ENCODE measurements around the gene PPP6R2. TPM values are rescaled to one million over a fixed set of nuclear protein-coding genes. Genes with fewer than 3 reads are reported as not detected.

Gene PPP6R2
- polyA plus RNA-seq, 1 donor, result 46.9 TPM

DNA sequence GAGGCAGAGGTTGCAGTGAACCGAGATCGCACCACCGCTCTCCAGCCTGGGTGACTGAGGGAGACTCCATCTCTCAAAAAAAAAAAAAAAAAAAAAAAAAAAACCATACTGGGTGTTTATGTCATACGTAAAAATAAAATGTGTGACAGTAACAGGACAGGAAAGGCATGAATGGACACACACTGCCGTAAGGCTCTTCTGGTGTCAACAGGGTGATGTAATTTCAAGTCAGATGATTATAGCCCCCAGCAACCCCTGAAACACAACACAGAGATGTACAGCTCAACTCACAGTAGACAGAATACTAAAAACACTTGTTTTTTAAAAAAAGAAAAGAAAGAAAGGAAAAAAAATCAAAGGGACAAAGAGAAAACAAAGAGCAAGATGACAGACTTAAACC lies 109.5 kb downstream of the PPP6R2 start:
- WGBS (ENCODE audit: insufficient coverage, low lambda C conversion rate), result 90% methylated on average over 3 of the region's 5 CpGs
- Histone ChIP-seq H3K27me3 (ENCODE audit: control insufficient read depth, insufficient read depth, low read length) (no peaks in the 10 kb centered on the region), H3K9me3 (ENCODE audit: control insufficient read depth, low read depth, low read length) (peaks cover 3% of the 10 kb centered on the region), H3K36me3 (ENCODE audit: control insufficient read depth, insufficient read depth, low read length) (peaks cover 75% of the 10 kb centered on the region), H3K4me3 (ENCODE audit: low read length) (no peak overlapping the region), H3K4me1 (ENCODE audit: control insufficient read depth, insufficient read depth, low read length) (no peaks in the 10 kb centered on the region), H3K27ac (ENCODE audit: low read length) (no peak overlapping the region)
- no peak for DNase-seq

DNA sequence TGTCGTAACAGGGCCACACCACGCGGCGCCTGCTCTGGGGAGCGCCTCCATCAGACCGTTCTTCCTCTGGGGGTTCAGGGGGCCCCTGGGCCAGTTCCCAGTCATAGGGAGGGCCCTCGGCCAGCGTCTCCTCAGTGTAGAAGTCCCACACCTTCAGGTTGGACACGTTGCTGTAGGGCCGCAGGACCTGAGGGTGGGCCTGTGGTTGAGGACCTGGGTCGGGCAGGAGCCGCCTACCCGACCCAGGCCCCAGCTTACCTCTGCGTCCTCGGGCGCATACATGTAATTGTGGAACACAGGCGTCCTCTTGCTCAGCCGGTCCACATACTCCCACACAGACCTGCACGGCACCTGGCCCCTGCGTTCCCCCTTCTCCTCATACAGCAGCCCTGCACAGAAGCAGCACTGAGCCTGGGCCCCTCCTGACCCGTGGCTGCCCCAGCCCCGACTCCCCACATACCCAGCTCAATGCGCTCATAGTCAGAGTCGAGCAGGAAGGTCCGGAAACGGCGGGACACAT lies 111.5 kb downstream of the PPP6R2 start:
- H3K9me3 ChIP-seq (ENCODE audit: control insufficient read depth, low read depth, low read length), result peaks cover 3% of the 10 kb centered on the region
- H3K27me3 ChIP-seq (ENCODE audit: control insufficient read depth, insufficient read depth, low read length), result no peaks in the 10 kb centered on the region
- no peak overlapping the region for H3K27ac ChIP-seq (ENCODE audit: low read length)
- WGBS (ENCODE audit: insufficient coverage, low lambda C conversion rate), result no CpG with 5 or more reads among the region's 27 CpGs
- H3K4me1 ChIP-seq (ENCODE audit: control insufficient read depth, insufficient read depth, low read length), result no peaks in the 10 kb centered on the region
- H3K4me3 ChIP-seq (ENCODE audit: low read length), result no peak overlapping the region
- no peak for DNase-seq
- H3K36me3 ChIP-seq (ENCODE audit: control insufficient read depth, insufficient read depth, low read length), result peaks cover 74% of the 10 kb centered on the region

DNA sequence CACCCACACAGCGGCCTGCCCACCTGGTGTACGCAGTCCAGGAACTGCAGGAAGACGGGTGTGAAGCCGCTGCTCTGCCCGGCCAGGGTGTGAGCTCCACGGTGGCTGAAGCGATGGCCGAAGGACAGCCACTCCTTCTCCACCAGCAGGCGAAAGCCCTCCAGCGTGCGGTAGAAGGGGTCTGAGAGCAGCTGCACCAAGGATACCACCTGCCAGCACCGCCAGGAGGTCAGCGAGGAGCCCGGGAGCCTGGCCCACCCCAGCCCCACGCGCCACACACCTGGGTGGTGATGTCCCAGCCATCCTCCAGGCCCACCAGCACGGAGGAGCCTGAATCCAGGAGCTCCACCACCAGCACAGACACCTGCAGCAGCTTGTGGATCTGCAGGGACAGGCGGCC lies 112.1 kb downstream of the PPP6R2 start:
- Histone ChIP-seq H3K36me3 (ENCODE audit: control insufficient read depth, insufficient read depth, low read length) (peaks cover 76% of the 10 kb centered on the region), H3K4me3 (ENCODE audit: low read length) (no peak overlapping the region), H3K9me3 (ENCODE audit: control insufficient read depth, low read depth, low read length) (peaks cover 3% of the 10 kb centered on the region), H3K4me1 (ENCODE audit: control insufficient read depth, insufficient read depth, low read length) (no peaks in the 10 kb centered on the region), H3K27ac (ENCODE audit: low read length) (no peak overlapping the region), H3K27me3 (ENCODE audit: control insufficient read depth, insufficient read depth, low read length) (no peaks in the 10 kb centered on the region)
- no CpG with 5 or more reads among the region's 18 CpGs for WGBS (ENCODE audit: insufficient coverage, low lambda C conversion rate)
- no peak for DNase-seq

DNA sequence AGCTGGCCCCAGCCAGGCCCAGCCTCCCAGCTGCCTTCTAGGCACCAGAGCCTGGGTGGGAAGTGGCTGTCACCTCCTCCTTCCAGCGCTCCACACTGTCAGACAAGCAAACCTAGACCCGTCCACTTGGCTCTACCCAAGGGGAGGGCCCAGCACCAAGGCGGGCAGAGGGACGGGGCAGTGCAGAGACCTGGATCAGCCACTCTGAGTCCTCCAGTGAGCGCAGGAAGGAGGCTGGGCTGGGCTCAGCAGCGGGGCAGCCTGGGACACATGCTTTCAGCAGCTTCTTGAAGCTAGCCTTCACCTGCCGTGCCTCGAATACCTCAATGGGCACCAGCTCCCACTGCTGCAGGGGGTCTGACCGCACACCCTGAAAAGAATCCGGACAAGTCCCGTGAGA lies 112.9 kb downstream of the PPP6R2 start:
- Histone ChIP-seq H3K4me1 (ENCODE audit: control insufficient read depth, insufficient read depth, low read length) (no peaks in the 10 kb centered on the region), H3K27ac (ENCODE audit: low read length) (no peak overlapping the region), H3K9me3 (ENCODE audit: control insufficient read depth, low read depth, low read length) (peaks cover 3% of the 10 kb centered on the region), H3K27me3 (ENCODE audit: control insufficient read depth, insufficient read depth, low read length) (no peaks in the 10 kb centered on the region), H3K4me3 (ENCODE audit: low read length) (no peak overlapping the region), H3K36me3 (ENCODE audit: control insufficient read depth, insufficient read depth, low read length) (peaks cover 79% of the 10 kb centered on the region)
- DNase-seq, result no peak
- no CpG with 5 or more reads among the region's 11 CpGs for WGBS (ENCODE audit: insufficient coverage, low lambda C conversion rate)

DNA sequence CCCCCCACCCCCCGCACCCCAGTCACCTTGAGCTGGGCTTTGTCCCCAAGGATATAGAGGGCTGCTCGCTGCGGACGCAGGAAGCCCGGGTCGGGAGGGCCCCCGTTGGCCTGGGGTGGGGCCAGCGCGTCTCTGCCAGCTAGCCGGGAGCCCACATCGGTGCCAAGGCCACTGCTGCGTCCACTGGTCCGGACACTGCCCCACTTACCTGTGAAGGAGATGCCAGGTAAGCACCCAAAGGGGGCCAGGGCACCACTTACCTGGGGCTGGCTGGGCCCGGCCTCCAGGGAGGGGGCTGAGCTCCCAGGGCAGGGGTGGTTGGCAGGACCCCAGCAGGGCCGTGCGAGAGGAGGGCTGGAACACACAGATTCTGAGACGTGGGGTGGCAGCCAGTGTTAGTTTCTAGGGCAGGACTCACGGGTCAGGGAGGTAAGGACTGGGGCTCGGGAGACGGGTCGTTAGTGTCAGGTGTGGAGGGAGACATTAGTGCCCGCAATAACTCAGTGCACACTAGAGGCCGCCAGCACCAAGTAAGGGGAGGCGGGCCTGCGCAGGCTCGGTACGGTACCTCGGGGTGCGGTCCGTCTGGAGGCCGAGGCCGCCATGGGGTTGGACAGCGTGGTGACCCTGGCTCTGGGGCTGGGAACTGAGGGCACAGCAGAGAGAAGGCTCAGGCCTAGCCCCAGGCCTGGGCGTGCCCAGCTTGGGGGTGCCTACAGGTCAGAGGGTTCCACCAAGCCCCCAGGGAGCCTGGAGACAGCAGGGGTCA lies 113.5 kb downstream of the PPP6R2 start:
- no peak for DNase-seq
- H3K4me3 ChIP-seq (ENCODE audit: low read length), result no peak overlapping the region
- peaks cover 81% of the 10 kb centered on the region for H3K36me3 ChIP-seq (ENCODE audit: control insufficient read depth, insufficient read depth, low read length)
- no peaks in the 10 kb centered on the region for H3K27me3 ChIP-seq (ENCODE audit: control insufficient read depth, insufficient read depth, low read length)
- no peak overlapping the region for H3K27ac ChIP-seq (ENCODE audit: low read length)
- H3K9me3 ChIP-seq (ENCODE audit: control insufficient read depth, low read depth, low read length), result peaks cover 3% of the 10 kb centered on the region
- WGBS (ENCODE audit: insufficient coverage, low lambda C conversion rate), result no CpG with 5 or more reads among the region's 34 CpGs
- H3K4me1 ChIP-seq (ENCODE audit: control insufficient read depth, insufficient read depth, low read length), result no peaks in the 10 kb centered on the region

DNA sequence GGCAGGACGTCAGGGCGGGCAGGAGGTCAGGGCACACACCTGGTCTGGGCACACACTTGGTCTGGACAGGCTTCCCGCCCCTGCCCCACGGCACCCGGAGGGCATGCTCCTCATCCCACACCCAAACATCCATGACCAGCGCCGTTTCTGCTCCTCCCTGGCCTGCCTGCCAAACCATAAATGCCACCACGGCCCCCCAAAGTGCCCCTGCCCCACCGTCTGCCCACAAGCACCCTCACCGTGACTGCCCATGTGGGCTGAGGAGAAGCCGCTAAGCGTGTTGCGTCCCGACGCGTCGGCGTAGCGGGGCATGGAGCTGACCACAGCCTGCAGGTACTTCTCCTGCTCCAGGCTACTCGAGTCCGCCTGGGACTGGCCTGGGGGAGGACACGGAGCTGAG lies 115.9 kb downstream of the PPP6R2 start:
- no peak overlapping the region for H3K27ac ChIP-seq (ENCODE audit: low read length)
- H3K27me3 ChIP-seq (ENCODE audit: control insufficient read depth, insufficient read depth, low read length), result no peaks in the 10 kb centered on the region
- peaks cover 3% of the 10 kb centered on the region for H3K9me3 ChIP-seq (ENCODE audit: control insufficient read depth, low read depth, low read length)
- no peak for DNase-seq
- peaks cover 94% of the 10 kb centered on the region for H3K36me3 ChIP-seq (ENCODE audit: control insufficient read depth, insufficient read depth, low read length)
- no peaks in the 10 kb centered on the region for H3K4me1 ChIP-seq (ENCODE audit: control insufficient read depth, insufficient read depth, low read length)
- no CpG with 5 or more reads among the region's 22 CpGs for WGBS (ENCODE audit: insufficient coverage, low lambda C conversion rate)
- H3K4me3 ChIP-seq (ENCODE audit: low read length), result no peak overlapping the region

DNA sequence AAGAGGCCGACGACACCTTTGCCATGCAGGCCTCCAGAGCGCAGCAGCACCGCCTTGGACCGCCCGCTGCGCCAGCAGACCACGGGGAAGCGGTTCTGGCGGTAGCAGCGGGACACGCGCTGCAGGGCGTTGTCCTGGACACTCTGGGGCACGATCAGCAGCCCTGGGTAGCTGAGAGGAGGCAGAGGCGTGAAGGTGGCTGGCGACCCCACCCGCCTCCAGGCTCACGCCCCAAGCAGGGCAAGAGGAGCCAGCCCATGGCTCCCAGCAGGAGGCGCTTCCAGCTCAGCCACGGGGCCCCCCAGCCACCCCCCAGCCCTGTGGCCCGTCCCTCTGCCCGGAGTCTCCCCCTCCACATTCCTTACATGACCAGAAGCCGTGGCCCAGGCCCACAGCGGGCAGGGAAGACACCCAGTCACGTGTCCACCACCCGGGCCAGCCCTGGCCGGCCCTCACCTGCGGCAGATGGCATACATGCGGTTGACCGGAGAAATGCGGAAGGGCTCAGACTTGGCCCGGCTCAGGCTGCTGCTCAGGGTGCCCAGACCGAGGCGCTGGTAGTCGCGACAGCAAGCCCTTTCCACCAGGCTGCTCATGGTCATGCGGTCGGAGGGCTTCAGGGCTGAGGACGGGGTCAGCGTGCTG lies 116.5 kb downstream of the PPP6R2 start:
- no peak for DNase-seq
- no peaks in the 10 kb centered on the region for H3K27me3 ChIP-seq (ENCODE audit: control insufficient read depth, insufficient read depth, low read length)
- peaks cover 3% of the 10 kb centered on the region for H3K9me3 ChIP-seq (ENCODE audit: control insufficient read depth, low read depth, low read length)
- H3K4me3 ChIP-seq (ENCODE audit: low read length), result no peak overlapping the region
- H3K36me3 ChIP-seq (ENCODE audit: control insufficient read depth, insufficient read depth, low read length), result peaks cover 94% of the 10 kb centered on the region
- no peak overlapping the region for H3K27ac ChIP-seq (ENCODE audit: low read length)
- WGBS (ENCODE audit: insufficient coverage, low lambda C conversion rate), result no CpG with 5 or more reads among the region's 41 CpGs
- no peaks in the 10 kb centered on the region for H3K4me1 ChIP-seq (ENCODE audit: control insufficient read depth, insufficient read depth, low read length)

DNA sequence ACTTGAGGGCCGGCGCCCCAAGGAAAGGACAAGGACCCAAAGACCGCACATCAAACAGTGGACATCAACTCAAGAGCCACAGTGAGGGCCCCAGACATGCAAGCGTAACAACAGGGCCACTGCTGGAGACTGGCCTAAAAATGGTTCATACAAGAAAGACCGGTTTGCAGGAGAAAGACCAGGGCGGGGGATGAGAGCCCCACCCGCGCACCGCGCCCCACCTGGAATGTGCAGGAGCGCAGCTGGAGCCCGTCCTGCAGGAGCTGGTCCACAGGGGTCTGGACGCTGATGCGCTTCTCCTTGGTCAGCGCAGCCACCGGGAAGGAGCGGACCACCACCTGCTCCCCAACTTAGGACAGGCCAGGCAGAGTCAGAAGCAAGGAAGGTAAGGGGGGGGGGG lies 117.8 kb downstream of the PPP6R2 start:
- Histone ChIP-seq H3K27ac (ENCODE audit: low read length) (no peak overlapping the region), H3K4me1 (ENCODE audit: control insufficient read depth, insufficient read depth, low read length) (no peaks in the 10 kb centered on the region), H3K9me3 (ENCODE audit: control insufficient read depth, low read depth, low read length) (peaks cover 3% of the 10 kb centered on the region), H3K4me3 (ENCODE audit: low read length) (no peak overlapping the region), H3K27me3 (ENCODE audit: control insufficient read depth, insufficient read depth, low read length) (no peaks in the 10 kb centered on the region), H3K36me3 (ENCODE audit: control insufficient read depth, insufficient read depth, low read length) (peaks cover 94% of the 10 kb centered on the region)
- no peak for DNase-seq
- WGBS (ENCODE audit: insufficient coverage, low lambda C conversion rate), result no CpG with 5 or more reads among the region's 17 CpGs

DNA sequence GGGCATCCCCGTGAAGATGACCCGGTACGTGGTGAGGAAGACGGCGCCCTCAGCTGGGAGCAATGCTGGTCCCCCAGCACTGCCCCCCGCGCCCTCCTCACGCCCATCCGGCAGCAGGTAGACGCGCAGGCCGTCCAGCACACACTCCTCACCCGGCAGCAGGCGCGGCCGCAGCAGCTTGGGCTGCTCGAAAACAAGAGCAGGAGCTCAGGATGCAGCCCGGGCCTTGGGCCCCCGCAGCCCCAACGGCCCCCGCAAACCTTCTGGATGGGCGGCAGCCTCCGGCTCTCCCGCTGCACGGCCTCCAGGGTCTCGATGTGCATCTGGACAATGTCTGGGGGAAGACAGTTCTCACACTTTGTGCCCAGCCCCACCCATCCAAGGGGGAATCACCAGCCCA lies 118.4 kb downstream of the PPP6R2 start:
- no peak overlapping the region for H3K4me3 ChIP-seq (ENCODE audit: low read length)
- no peaks in the 10 kb centered on the region for H3K4me1 ChIP-seq (ENCODE audit: control insufficient read depth, insufficient read depth, low read length)
- no peak for DNase-seq
- no CpG with 5 or more reads among the region's 26 CpGs for WGBS (ENCODE audit: insufficient coverage, low lambda C conversion rate)
- H3K36me3 ChIP-seq (ENCODE audit: control insufficient read depth, insufficient read depth, low read length), result peaks cover 96% of the 10 kb centered on the region
- H3K9me3 ChIP-seq (ENCODE audit: control insufficient read depth, low read depth, low read length), result peaks cover 1% of the 10 kb centered on the region
- no peaks in the 10 kb centered on the region for H3K27me3 ChIP-seq (ENCODE audit: control insufficient read depth, insufficient read depth, low read length)
- no peak overlapping the region for H3K27ac ChIP-seq (ENCODE audit: low read length)

DNA sequence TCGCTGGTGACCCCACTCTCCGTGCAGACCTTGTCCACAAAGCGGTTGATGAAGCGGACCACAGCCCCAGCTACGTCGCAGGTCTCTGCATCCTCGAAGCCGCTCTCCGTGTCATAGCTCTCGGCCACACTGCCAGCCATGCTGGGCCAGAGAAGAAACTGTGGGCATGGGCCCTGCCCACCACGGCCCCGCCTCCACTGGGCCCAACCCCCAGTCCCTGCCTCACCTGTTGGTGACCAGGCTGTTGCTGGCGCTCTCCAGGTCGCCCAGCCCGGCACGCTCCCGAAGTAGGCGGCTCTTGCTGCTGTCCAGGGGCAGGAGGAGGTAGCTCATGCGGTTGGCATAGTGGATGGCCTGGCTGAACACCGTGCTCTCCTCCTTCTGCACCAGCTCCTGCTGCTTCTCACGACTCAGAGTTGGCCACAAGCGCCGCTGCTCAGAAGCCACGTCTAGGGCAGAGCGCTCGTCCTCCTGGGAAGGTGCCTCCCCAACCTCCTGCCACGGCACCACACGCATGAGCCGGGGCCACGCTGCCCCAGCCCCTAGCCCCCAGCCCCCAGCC lies 118.9 kb downstream of the PPP6R2 start:
- H3K36me3 ChIP-seq (ENCODE audit: control insufficient read depth, insufficient read depth, low read length), result peaks cover 96% of the 10 kb centered on the region
- no peak for DNase-seq
- H3K27me3 ChIP-seq (ENCODE audit: control insufficient read depth, insufficient read depth, low read length), result no peaks in the 10 kb centered on the region
- H3K27ac ChIP-seq (ENCODE audit: low read length), result no peak overlapping the region
- H3K4me3 ChIP-seq (ENCODE audit: low read length), result no peak overlapping the region
- H3K9me3 ChIP-seq (ENCODE audit: control insufficient read depth, low read depth, low read length), result no peaks in the 10 kb centered on the region
- no peaks in the 10 kb centered on the region for H3K4me1 ChIP-seq (ENCODE audit: control insufficient read depth, insufficient read depth, low read length)
- 95% methylated on average over 4 of the region's 30 CpGs for WGBS (ENCODE audit: insufficient coverage, low lambda C conversion rate)
